ENCODE measurements around the gene TRIM59. TPM values are rescaled to one million over a fixed set of nuclear protein-coding genes. Genes with fewer than 3 reads are reported as not detected.

Gene TRIM59
- total RNA-seq, 2 donors from 2014 or later: 32.7 to 33.1 TPM

GRCh38 chr3:160400030-160400701 is 49.4 kb downstream of the TRIM59 start:
- peaks cover 2% of the 10 kb centered on the region for H3K27me3 Mint-ChIP-seq (ENCODE audit: insufficient read depth)
- peak overlapping the region; percentile 94 for H3K27ac ChIP-seq (ENCODE audit: low read depth, low read length)
- DNase-seq: no peak
- TF ChIP-seq, protein P1, sequence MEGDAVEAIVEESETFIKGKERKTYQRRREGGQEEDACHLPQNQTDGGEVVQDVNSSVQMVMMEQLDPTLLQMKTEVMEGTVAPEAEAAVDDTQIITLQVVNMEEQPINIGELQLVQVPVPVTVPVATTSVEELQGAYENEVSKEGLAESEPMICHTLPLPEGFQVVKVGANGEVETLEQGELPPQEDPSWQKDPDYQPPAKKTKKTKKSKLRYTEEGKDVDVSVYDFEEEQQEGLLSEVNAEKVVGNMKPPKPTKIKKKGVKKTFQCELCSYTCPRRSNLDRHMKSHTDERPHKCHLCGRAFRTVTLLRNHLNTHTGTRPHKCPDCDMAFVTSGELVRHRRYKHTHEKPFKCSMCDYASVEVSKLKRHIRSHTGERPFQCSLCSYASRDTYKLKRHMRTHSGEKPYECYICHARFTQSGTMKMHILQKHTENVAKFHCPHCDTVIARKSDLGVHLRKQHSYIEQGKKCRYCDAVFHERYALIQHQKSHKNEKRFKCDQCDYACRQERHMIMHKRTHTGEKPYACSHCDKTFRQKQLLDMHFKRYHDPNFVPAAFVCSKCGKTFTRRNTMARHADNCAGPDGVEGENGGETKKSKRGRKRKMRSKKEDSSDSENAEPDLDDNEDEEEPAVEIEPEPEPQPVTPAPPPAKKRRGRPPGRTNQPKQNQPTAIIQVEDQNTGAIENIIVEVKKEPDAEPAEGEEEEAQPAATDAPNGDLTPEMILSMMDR (conservative IDR thresholded peaks at IDR 0.05): no peak
- no peaks in the 10 kb centered on the region for H3K9me3 Mint-ChIP-seq
- H3K9me3 ChIP-seq (ENCODE audit: control insufficient read depth, low read length): no peaks in the 10 kb centered on the region
- H3K27ac Mint-ChIP-seq: peak overlapping the region; percentile 99
- H3K4me3 ChIP-seq (ENCODE audit: low read length): peak overlapping the region; percentile 97
- H3K27me3 ChIP-seq (ENCODE audit: control insufficient read depth, insufficient read depth, low read length, poor library complexity, severe bottlenecking): no peaks in the 10 kb centered on the region
- peaks cover 11% of the 10 kb centered on the region for H3K36me3 ChIP-seq (ENCODE audit: control insufficient read depth, insufficient read depth, low read length)
- peak overlapping the region; percentile 95 for H3K9ac ChIP-seq (ENCODE audit: extremely low read depth, low read length, poor library complexity, severe bottlenecking)
- H3K4me3 Mint-ChIP-seq: peak overlapping the region; percentile 94
- 0% methylated on average over 22 to 49 of the region's 49 CpGs for WGBS, 2 experiments (ENCODE audit: insufficient coverage in 1 of 2, insufficient read length in 1 of 2)
- H3K4me1 ChIP-seq (ENCODE audit: control insufficient read depth, insufficient read depth, low read length): no peaks in the 10 kb centered on the region
- H3K4me1 Mint-ChIP-seq: peaks cover 48% of the 10 kb centered on the region
- H3K36me3 Mint-ChIP-seq (ENCODE audit: low read depth): peaks cover 9% of the 10 kb centered on the region

DNA sequence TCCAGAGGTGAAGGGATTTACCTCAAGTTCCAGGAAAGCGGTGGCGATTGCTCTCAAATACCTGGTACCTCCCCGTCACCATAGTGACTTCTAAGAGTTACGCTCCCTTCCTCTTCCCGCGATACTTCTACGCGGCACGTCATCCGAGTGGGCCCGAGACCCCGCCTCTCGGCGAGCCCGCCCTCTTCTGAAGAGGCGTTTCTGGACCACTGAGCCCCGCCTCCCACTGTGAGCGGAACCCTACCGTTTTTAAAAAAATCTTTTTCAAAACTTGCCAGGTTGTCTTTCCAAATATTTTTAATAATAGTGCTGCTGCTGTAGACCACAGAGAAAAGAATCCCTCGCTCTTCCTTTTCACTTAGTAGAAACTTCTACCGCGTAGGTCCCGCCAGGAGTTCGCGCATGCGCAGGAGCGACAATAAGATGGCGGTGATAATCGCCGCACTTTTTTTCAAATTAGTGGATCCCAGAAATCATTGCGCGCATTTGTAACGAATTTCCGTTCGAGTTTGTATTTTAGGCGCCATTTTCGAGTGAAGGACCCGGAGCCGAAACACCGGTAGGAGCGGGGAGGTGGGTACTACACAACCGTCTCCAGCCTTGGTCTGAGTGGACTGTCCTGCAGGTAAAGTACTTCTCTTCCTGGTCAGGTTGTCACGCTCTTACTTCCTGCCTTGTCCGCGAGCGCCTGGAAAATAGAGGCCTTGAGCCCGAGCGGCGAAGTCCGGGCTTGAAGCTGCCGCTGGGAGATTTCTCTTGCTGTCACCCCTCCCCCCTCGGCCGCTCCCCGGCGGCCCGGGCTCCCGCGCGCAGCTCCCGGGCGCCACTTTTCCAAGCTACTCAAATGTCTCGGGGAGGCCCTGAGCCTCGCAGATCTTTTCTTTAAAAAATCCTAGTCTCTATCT is 50.2 kb downstream of the TRIM59 start, which contains the start of the genes IFT80 and SMC4:
TSS of gene IFT80 (minus strand) at position 101 of the 905 bp plus-strand sequence. CDS start 14,625 bp downstream, outside the sequence.
TSS of gene SMC4 (plus strand) at position 526 of the 905 bp plus-strand sequence. CDS start 1,177 bp downstream, outside the sequence.
- no peaks in the 10 kb centered on the region for H3K27me3 ChIP-seq (ENCODE audit: control insufficient read depth, insufficient read depth, low read length, poor library complexity, severe bottlenecking)
- Mint-ChIP-seq H3K4me3 (peak within 1 kb of the TSS; percentile 94), H3K27me3 (ENCODE audit: insufficient read depth) (peaks cover 2% of the 10 kb centered on the region), H3K4me1 (peaks cover 50% of the 10 kb centered on the region), H3K27ac (peak within 1 kb of the TSS; percentile 99), H3K9me3 (no peaks in the 10 kb centered on the region), H3K36me3 (ENCODE audit: low read depth) (peaks cover 7% of the 10 kb centered on the region)
- peak; percentile 98 for DNase-seq
- no peaks in the 10 kb centered on the region for H3K4me1 ChIP-seq (ENCODE audit: control insufficient read depth, insufficient read depth, low read length)
- WGBS, 2 experiments (ENCODE audit: insufficient coverage in 1 of 2, insufficient read length in 1 of 2): 0% methylated on average over 28 to 63 of the region's 63 CpGs
- no peaks in the 10 kb centered on the region for H3K9me3 ChIP-seq (ENCODE audit: control insufficient read depth, low read length)
- peak within 1 kb of the TSS; percentile 95 for H3K9ac ChIP-seq (ENCODE audit: extremely low read depth, low read length, poor library complexity, severe bottlenecking)
- peak within 1 kb of the TSS; percentile 94 for H3K27ac ChIP-seq (ENCODE audit: low read depth, low read length)
- TF ChIP-seq, protein P1 (conservative IDR thresholded peaks at IDR 0.05): no peak
- H3K4me3 ChIP-seq (ENCODE audit: low read length): peak within 1 kb of the TSS; percentile 97
- H3K36me3 ChIP-seq (ENCODE audit: control insufficient read depth, insufficient read depth, low read length): peaks cover 3% of the 10 kb centered on the region

GRCh38 chr3:160398820-160399124 is 50.8 kb downstream of the TRIM59 start:
- 1% methylated on average over 9 of the region's 9 CpGs; no CpG with 5 or more reads in 1 of the 2 experiments for WGBS, 2 experiments (ENCODE audit: insufficient coverage in 1 of 2, insufficient read length in 1 of 2)
- Histone ChIP-seq H3K9me3 (ENCODE audit: control insufficient read depth, low read length) (no peaks in the 10 kb centered on the region), H3K27me3 (ENCODE audit: control insufficient read depth, insufficient read depth, low read length, poor library complexity, severe bottlenecking) (no peaks in the 10 kb centered on the region), H3K36me3 (ENCODE audit: control insufficient read depth, insufficient read depth, low read length) (no peaks in the 10 kb centered on the region), H3K9ac (ENCODE audit: extremely low read depth, low read length, poor library complexity, severe bottlenecking) (peak overlapping the region; percentile 95), H3K4me3 (ENCODE audit: low read length) (peak overlapping the region; percentile 97), H3K4me1 (ENCODE audit: control insufficient read depth, insufficient read depth, low read length) (no peaks in the 10 kb centered on the region), H3K27ac (ENCODE audit: low read depth, low read length) (no peak overlapping the region)
- DNase-seq: no peak
- Mint-ChIP-seq H3K27me3 (ENCODE audit: insufficient read depth) (peaks cover 2% of the 10 kb centered on the region), H3K4me3 (peak overlapping the region; percentile 94), H3K4me1 (peaks cover 45% of the 10 kb centered on the region), H3K27ac (peak overlapping the region; percentile 99), H3K36me3 (ENCODE audit: low read depth) (peaks cover under 1% of the 10 kb centered on the region), H3K9me3 (no peaks in the 10 kb centered on the region)
- TF ChIP-seq, protein P1 (conservative IDR thresholded peaks at IDR 0.05): no peak

All from endodermal cell (in vitro differentiated cells).